Esophagus muscularis mucosa (tissue), 4 donors: ENCODE data around the gene PAK5. TPM values are rescaled to one million over a fixed set of nuclear protein-coding genes. Genes with fewer than 3 reads are reported as not detected.

Experiments
- DNase-seq: peaks from one replicate; pipeline ENCODE4 v3.0.0-alpha.2; 2017; ENCODE audit errors: extremely low spot score
- H3K27ac ChIP-seq, 4 donors: fragments of 200-600 bp; sonication (generic); replicated peaks in 1 of 4; 1 replicate in 3 of 4; 2 replicates in 1 of 4; pipeline ENCODE4 v1.5.1; 2016 to 2019; ENCODE audit warnings: mild to moderate bottlenecking in 1 of 4
- H3K27me3 ChIP-seq, 4 donors: fragments of 200-600 bp; sonication (generic); one replicate each; pipeline versions ENCODE4 v1.5.1 to v1.6.0; 2016 to 2019
- H3K36me3 ChIP-seq, 4 donors: fragments of 200-600 bp; sonication (generic); one replicate each; pipeline ENCODE4 v1.5.1; 2016 to 2019
- H3K4me1 ChIP-seq, 4 donors: fragments of 200-600 bp; sonication (generic); one replicate each; pipeline ENCODE4 v1.5.1; 2016 to 2019
- H3K4me3 ChIP-seq, 4 donors: fragments of 200-600 bp; sonication (generic); 1 replicate in 2 of 4; 2 replicates in 2 of 4; pipeline ENCODE4 v1.5.1; 2016 to 2019; ENCODE audit warnings: mild to moderate bottlenecking in 4 of 4, moderate library complexity in 1 of 4
- H3K9me3 ChIP-seq, 4 donors: fragments of 200-600 bp; sonication (generic); 1 replicate in 3 of 4; 2 replicates in 1 of 4; pipeline ENCODE4 v1.5.1; 2016 to 2019
- EP300 ChIP-seq: sonication (generic); formaldehyde crosslinking; IDR thresholded peaks from one replicate; pipeline ENCODE4 v1.6.1; 2017; ENCODE audit warnings: antibody characterized with exemption
- POLR2A ChIP-seq: fragments of 450-650 bp; IDR thresholded peaks from one replicate; pipeline ENCODE4 v1.6.1; 2017; ENCODE audit warnings: antibody characterized with exemption, moderate library complexity, mild to moderate bottlenecking, low read depth
- POLR2AphosphoS5 ChIP-seq, 2 donors: sonication (generic); formaldehyde crosslinking; IDR thresholded peaks; one replicate each; pipeline ENCODE4 v1.6.1; 2017; ENCODE audit warnings: antibody characterized with exemption in 2 of 2
- WGBS: methylation state at CpG from one replicate; pipeline ENCODE4 v1.1.5; 2018; 5-methylcytosine and 5-hydroxymethylcytosine counted together
- intact Hi-C: fragments of 100-400 bp; cut with DNase I; formaldehyde crosslinking; loops from one replicate; pipeline ENCODE4 v1.15.1; 2023
- total RNA-seq, 4 donors: library from RNA; depleted of rRNA; stranded (reverse); fragments of >200 nt; gene quantifications; one replicate each; pipeline versions ENCODE4 v1.1.0 to v1.2.1, GENCODE V29; 2016
- TF ChIP-seq, protein P1 (sequence below), 3 experiments: fragments of 200-600 bp in 2 of 3; fragments of 450-650 bp in 1 of 3; sonication (generic) in 2 of 3; IDR thresholded peaks; one replicate each; pipeline ENCODE4 v1.5.1; 2017 to 2019; ENCODE audit warnings: antibody characterized with exemption in 3 of 3, mild to moderate bottlenecking in 2 of 3, moderate library complexity in 1 of 3

PAK5 gene
- total RNA-seq, 4 donors from 2014 or later: 0.06 to 0.42 (median 0.20) TPM

DNA sequence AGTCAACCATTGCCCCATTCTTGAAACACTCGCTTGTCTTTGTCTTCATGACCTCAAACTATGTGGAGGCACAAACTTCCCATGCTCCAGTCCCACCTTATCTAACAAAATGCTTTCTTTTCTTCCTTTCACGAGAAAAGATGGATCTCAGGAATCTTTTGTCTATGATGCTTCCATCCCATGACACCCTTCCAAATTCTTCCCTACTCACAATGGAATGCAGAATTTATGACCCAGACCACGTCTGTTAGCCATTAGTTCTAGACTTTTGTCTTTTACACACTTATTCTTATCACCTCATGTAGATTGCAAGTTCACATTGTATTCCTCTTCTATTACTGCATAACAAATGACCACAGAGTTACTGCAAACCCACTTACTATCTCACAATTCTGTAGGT, 348.7 kb downstream of the PAK5 start:
- TF ChIP-seq, protein P1, sequence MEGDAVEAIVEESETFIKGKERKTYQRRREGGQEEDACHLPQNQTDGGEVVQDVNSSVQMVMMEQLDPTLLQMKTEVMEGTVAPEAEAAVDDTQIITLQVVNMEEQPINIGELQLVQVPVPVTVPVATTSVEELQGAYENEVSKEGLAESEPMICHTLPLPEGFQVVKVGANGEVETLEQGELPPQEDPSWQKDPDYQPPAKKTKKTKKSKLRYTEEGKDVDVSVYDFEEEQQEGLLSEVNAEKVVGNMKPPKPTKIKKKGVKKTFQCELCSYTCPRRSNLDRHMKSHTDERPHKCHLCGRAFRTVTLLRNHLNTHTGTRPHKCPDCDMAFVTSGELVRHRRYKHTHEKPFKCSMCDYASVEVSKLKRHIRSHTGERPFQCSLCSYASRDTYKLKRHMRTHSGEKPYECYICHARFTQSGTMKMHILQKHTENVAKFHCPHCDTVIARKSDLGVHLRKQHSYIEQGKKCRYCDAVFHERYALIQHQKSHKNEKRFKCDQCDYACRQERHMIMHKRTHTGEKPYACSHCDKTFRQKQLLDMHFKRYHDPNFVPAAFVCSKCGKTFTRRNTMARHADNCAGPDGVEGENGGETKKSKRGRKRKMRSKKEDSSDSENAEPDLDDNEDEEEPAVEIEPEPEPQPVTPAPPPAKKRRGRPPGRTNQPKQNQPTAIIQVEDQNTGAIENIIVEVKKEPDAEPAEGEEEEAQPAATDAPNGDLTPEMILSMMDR (IDR thresholded peaks at IDR 0.05): no peak
- no peak for TF ChIP-seq POLR2A
- no peak for TF ChIP-seq POLR2AphosphoS5 (IDR thresholded peaks at IDR 0.05)
- no peak for TF ChIP-seq EP300
- peaks cover 0 to 13% (median 12%) of the 10 kb centered on the region in 4 donors for H3K4me1 ChIP-seq
- no peak overlapping the region for H3K4me3 ChIP-seq
- WGBS: 82% methylated on average over 3 of the region's 3 CpGs
- no peaks in the 10 kb centered on the region for H3K36me3 ChIP-seq
- DNase-seq: no peak
- intact Hi-C loops: no loop called here
- H3K27ac ChIP-seq: no peak overlapping the region
- no peaks in the 10 kb centered on the region for H3K27me3 ChIP-seq
- no peaks in the 10 kb centered on the region for H3K9me3 ChIP-seq

DNA sequence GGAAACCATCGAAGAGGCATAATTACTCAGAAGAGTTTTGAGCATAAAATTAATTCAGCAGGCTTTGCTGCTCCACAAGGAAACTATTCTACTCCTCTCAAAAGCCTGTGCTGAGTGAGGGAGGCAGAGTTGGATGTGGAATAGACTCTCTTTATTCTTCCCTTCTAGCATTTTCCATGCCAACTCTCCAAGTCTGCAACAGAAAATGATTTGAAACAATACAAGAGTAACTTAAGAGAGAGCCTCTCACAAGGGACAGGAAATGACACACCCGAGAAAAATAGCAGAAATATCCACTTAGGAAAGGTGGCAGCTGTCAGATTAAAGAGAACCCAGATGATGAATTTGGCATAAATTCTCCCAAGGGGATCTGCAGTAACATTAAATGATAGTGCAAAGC, 350.8 kb downstream of the PAK5 start:
- H3K27ac ChIP-seq: no peak overlapping the region
- H3K4me1 ChIP-seq: peaks cover 0 to 6% (median 2%) of the 10 kb centered on the region in 4 donors
- no peak for DNase-seq
- intact Hi-C loops: no loop called here
- no peak overlapping the region for H3K4me3 ChIP-seq
- H3K27me3 ChIP-seq: no peaks in the 10 kb centered on the region
- no peaks in the 10 kb centered on the region for H3K9me3 ChIP-seq
- WGBS: 62% methylated on average over 2 of the region's 2 CpGs
- H3K36me3 ChIP-seq: no peaks in the 10 kb centered on the region
- TF ChIP-seq POLR2AphosphoS5 (IDR thresholded peaks at IDR 0.05): no peak
- TF ChIP-seq, protein P1 (IDR thresholded peaks at IDR 0.05): no peak
- no peak for TF ChIP-seq EP300
- no peak for TF ChIP-seq POLR2A

Other genes starting within 250 kb of the PAK5 start
- 1 to 10 TPM in 3 of 4 donors, under 1 TPM in 1; 0.42 to 2.3 (median 1.3) TPM for gene ANKEF1, start 195.9 kb upstream of the PAK5 start, total RNA-seq